CD14-positive monocyte (primary cell): ENCODE results near the gene ANTKMT. TPM values are rescaled to one million over a fixed set of nuclear protein-coding genes. Genes with fewer than 3 reads are reported as not detected.

Experiments
- DNase-seq, 3 donors: peaks; one replicate each; pipeline ENCODE4 v3.0.0-alpha.2; 2011 to 2022
- H2AFZ ChIP-seq: 2 replicates; pipeline ENCODE4 v1.6.0; 2012; ENCODE audit warnings: mild to moderate bottlenecking, low read depth, low read length, inconsistent platforms; ENCODE audit not compliant: insufficient read depth, poor library complexity, severe bottlenecking
- H3K27ac ChIP-seq, 2 donors: 1 replicate in 1 of 2; 2 replicates in 1 of 2; pipeline ENCODE4 v1.5.1; 2012 to 2013; ENCODE audit warnings: low read length in 2 of 2, control low read depth in 1 of 2, inconsistent platforms in 1 of 2, low read depth in 1 of 2, mild to moderate bottlenecking in 1 of 2
- H3K27me3 ChIP-seq, 2 donors: one replicate each; pipeline versions ENCODE4 v1.6.0 to v1.6.1; 2011 to 2013; ENCODE audit warnings: low read length in 2 of 2; ENCODE audit not compliant: control insufficient read depth in 2 of 2, insufficient read depth in 2 of 2
- H3K36me3 ChIP-seq, 2 donors: replicated peaks in 1 of 2; 1 replicate in 1 of 2; 2 replicates in 1 of 2; pipeline versions ENCODE4 v1.5.1 to v1.6.1; 2012 to 2013; ENCODE audit warnings: low read length in 2 of 2, control low read depth in 1 of 2, inconsistent platforms in 1 of 2, mild to moderate bottlenecking in 1 of 2; ENCODE audit not compliant: insufficient read depth in 2 of 2, control insufficient read depth in 1 of 2
- H3K4me1 ChIP-seq, 2 donors: 1 replicate in 1 of 2; 2 replicates in 1 of 2; pipeline versions ENCODE4 v1.5.1 to v1.6.1; 2012 to 2013; ENCODE audit warnings: low read length in 2 of 2, control low read depth in 1 of 2, inconsistent platforms in 1 of 2, mild to moderate bottlenecking in 1 of 2, moderate library complexity in 1 of 2; ENCODE audit not compliant: insufficient read depth in 2 of 2, control insufficient read depth in 1 of 2
- H3K4me2 ChIP-seq: replicated peaks from 2 replicates; pipeline ENCODE3; 2012; ENCODE audit warnings: low read length, moderate library complexity, mild to moderate bottlenecking; ENCODE audit not compliant: poor library complexity, severe bottlenecking; ENCODE audit errors: extremely low read depth
- H3K4me3 ChIP-seq, 3 experiments: fragments of 200-600 bp in 1 of 3; sonication (generic) in 1 of 3; replicated peaks in 1 of 3; 1 replicate in 2 of 3; 2 replicates in 1 of 3; pipeline ENCODE4 v1.5.1; 2011 to 2013; ENCODE audit warnings: low read length in 3 of 3, mild to moderate bottlenecking in 3 of 3, control low read depth in 2 of 3, low read depth in 2 of 3, inconsistent platforms in 1 of 3, moderate library complexity in 1 of 3
- H3K79me2 ChIP-seq: 2 replicates; pipeline ENCODE4 v1.6.0; 2012; ENCODE audit warnings: mild to moderate bottlenecking, control low read depth, inconsistent platforms, low read length, moderate library complexity; ENCODE audit not compliant: insufficient read depth
- H3K9ac ChIP-seq: 2 replicates; pipeline ENCODE4 v1.6.0; 2017; ENCODE audit warnings: low read length, mild to moderate bottlenecking; ENCODE audit not compliant: insufficient read depth, poor library complexity, severe bottlenecking
- H3K9me3 ChIP-seq, 2 donors: replicated peaks in 1 of 2; 1 replicate in 1 of 2; 2 replicates in 1 of 2; pipeline versions ENCODE4 v1.5.1 to v1.6.1; 2012 to 2013; ENCODE audit warnings: low read length in 2 of 2, control low read depth in 1 of 2; ENCODE audit not compliant: control insufficient read depth in 1 of 2, insufficient read depth in 1 of 2
- H4K20me1 ChIP-seq: 2 replicates; pipeline ENCODE4 v1.6.0; 2012; ENCODE audit warnings: mild to moderate bottlenecking, low read length, control low read depth, moderate library complexity; ENCODE audit not compliant: insufficient read depth
- H3K27ac Mint-ChIP-seq, 7 donors: one replicate each; pipeline ENCODE4 v1.8.0; 2020; ENCODE audit warnings: mild to moderate bottlenecking in 7 of 7, mixed read lengths in 7 of 7, moderate library complexity in 6 of 7, inconsistent platforms in 2 of 7
- H3K27me3 Mint-ChIP-seq, 3 donors: one replicate each; pipeline ENCODE4 v1.8.0; 2021 to 2022; ENCODE audit warnings: low read depth in 3 of 3, mild to moderate bottlenecking in 3 of 3, mixed read lengths in 3 of 3, moderate library complexity in 3 of 3, inconsistent platforms in 1 of 3
- H3K36me3 Mint-ChIP-seq, 2 donors: one replicate each; pipeline ENCODE4 v1.8.0; 2020; ENCODE audit warnings: mixed read lengths in 2 of 2, inconsistent platforms in 1 of 2, mild to moderate bottlenecking in 1 of 2
- H3K4me1 Mint-ChIP-seq: one replicate; pipeline ENCODE4 v1.8.0; 2020; ENCODE audit warnings: mild to moderate bottlenecking, mixed read lengths
- H3K4me3 Mint-ChIP-seq, 2 donors: one replicate each; pipeline ENCODE4 v1.8.0; 2020; ENCODE audit warnings: mild to moderate bottlenecking in 2 of 2, mixed read lengths in 2 of 2, moderate library complexity in 1 of 2
- H3K9me3 Mint-ChIP-seq, 7 donors: one replicate each; pipeline ENCODE4 v1.8.0; 2020 to 2022; ENCODE audit warnings: mixed read lengths in 7 of 7, mild to moderate bottlenecking in 6 of 7, moderate library complexity in 6 of 7, inconsistent platforms in 2 of 7
- CTCF ChIP-seq: fragments of 200-600 bp; IDR thresholded peaks from one replicate; pipeline ENCODE4 v1.8.0; 2022; ENCODE audit warnings: antibody characterized with exemption, mild to moderate bottlenecking
- WGBS: methylation state at CpG from one replicate; pipeline ENCODE4 v1.1.5; 2013; ENCODE audit warnings: missing lambda C conversion rate; ENCODE audit not compliant: insufficient coverage; 5-methylcytosine and 5-hydroxymethylcytosine counted together
- intact Hi-C, 2 donors: fragments of 100-400 bp; cut with micrococcal nuclease; formaldehyde crosslinking; loops; one replicate each; pipeline versions ENCODE4 v1.15.0 to v1.15.1; 2023
- polyA plus RNA-seq, 3 donors: library from polyadenylated mRNA; depleted of rRNA in 1 of 3; unstranded in 2 of 3; stranded (reverse) in 1 of 3; fragments of 300-500 nt in 2 of 3; fragments of >200 nt in 1 of 3; fragmentation: Illumina TruSeq in 2 of 3; gene quantifications; 1 replicate in 2 of 3; 2 replicates in 1 of 3; pipeline ENCODE4 v1.2.3, GENCODE V29; 2012 to 2021

The ANTKMT gene
- polyA plus RNA-seq, 3 donors = 21.5 to 56.3 (median 34.4) TPM

GRCh38 chr16:764184-764750 is 43.3 kb downstream of the ANTKMT start:
- intact Hi-C loops = no loop called here
- peaks cover 0 to 10% (median 1%) of the 10 kb centered on the region in 3 donors for H3K27me3 Mint-ChIP-seq
- no peaks in the 10 kb centered on the region for H3K36me3 Mint-ChIP-seq
- no peaks in the 10 kb centered on the region for H4K20me1 ChIP-seq
- no peaks in the 10 kb centered on the region for H3K9me3 Mint-ChIP-seq
- H3K27ac ChIP-seq = no peak overlapping the region
- no peaks in the 10 kb centered on the region for H3K9me3 ChIP-seq
- no peak overlapping the region for H3K4me3 ChIP-seq
- no peak overlapping the region for H3K4me2 ChIP-seq
- no peaks in the 10 kb centered on the region for H3K4me1 ChIP-seq
- peaks cover 0 to 2% of the 10 kb centered on the region in 2 donors for H3K27me3 ChIP-seq
- no peaks in the 10 kb centered on the region for H3K36me3 ChIP-seq
- H2AFZ ChIP-seq = no peak overlapping the region
- TF ChIP-seq CTCF = no peak
- H3K27ac Mint-ChIP-seq = no peak overlapping the region
- 87% methylated on average over 8 of the region's 20 CpGs for WGBS
- H3K4me1 Mint-ChIP-seq = no peaks in the 10 kb centered on the region
- H3K9ac ChIP-seq = no peak overlapping the region
- DNase-seq = no peak
- H3K4me3 Mint-ChIP-seq = no peak overlapping the region
- H3K79me2 ChIP-seq = no peaks in the 10 kb centered on the region

GRCh38 chr16:764848-765487 is 44.0 kb downstream of the ANTKMT start:
- intact Hi-C loops = no loop called here
- H3K9me3 ChIP-seq = no peaks in the 10 kb centered on the region
- no peaks in the 10 kb centered on the region for H3K36me3 ChIP-seq
- no peak for TF ChIP-seq CTCF
- peaks cover 0 to 11% (median 1%) of the 10 kb centered on the region in 3 donors for H3K27me3 Mint-ChIP-seq
- H3K9ac ChIP-seq = no peak overlapping the region
- H3K9me3 Mint-ChIP-seq = no peaks in the 10 kb centered on the region
- H3K4me2 ChIP-seq = no peak overlapping the region
- no peak for DNase-seq
- H3K27ac Mint-ChIP-seq = peak overlapping the region in 1 of 7 donors; percentile 77
- no peaks in the 10 kb centered on the region for H3K79me2 ChIP-seq
- H3K4me1 Mint-ChIP-seq = no peaks in the 10 kb centered on the region
- WGBS = 95% methylated on average over 34 of the region's 38 CpGs
- no peaks in the 10 kb centered on the region for H3K4me1 ChIP-seq
- H4K20me1 ChIP-seq = no peaks in the 10 kb centered on the region
- no peak overlapping the region for H3K27ac ChIP-seq
- H3K4me3 Mint-ChIP-seq = no peak overlapping the region
- no peak overlapping the region for H3K4me3 ChIP-seq
- H3K36me3 Mint-ChIP-seq = no peaks in the 10 kb centered on the region
- H2AFZ ChIP-seq = no peak overlapping the region
- peaks cover 0 to 2% of the 10 kb centered on the region in 2 donors for H3K27me3 ChIP-seq
